Neural cell (in vitro differentiated cells): ENCODE results near the gene B4GALT2.

Experiments used
- CTCF ChIP-seq: fragments of 450-650 bp; IDR thresholded peaks from 2 replicates; pipeline ENCODE4 v1.5.1; 2014; ENCODE audit warnings: antibody characterized with exemption, mild to moderate bottlenecking, moderate library complexity; ENCODE audit not compliant: poor library complexity, severe bottlenecking
- EP300 ChIP-seq: fragments of 450-650 bp; conservative IDR thresholded peaks from 2 replicates; pipeline ENCODE4 v1.6.1; 2014; ENCODE audit warnings: antibody characterized with exemption, mild to moderate bottlenecking, moderate library complexity; ENCODE audit not compliant: poor library complexity, severe bottlenecking
- EZH2 ChIP-seq: fragments of 200-600, 300-800 bp; shearing (Covaris generic), sonication (generic); IDR thresholded peaks from 2 replicates; pipeline ENCODE4 v1.6.1; 2014; ENCODE audit warnings: antibody characterized with exemption, low read length, borderline replicate concordance, mild to moderate bottlenecking; ENCODE audit not compliant: insufficient read depth, poor library complexity, severe bottlenecking
- MXI1 ChIP-seq: fragments of 450-650 bp; conservative IDR thresholded peaks from 2 replicates; pipeline ENCODE4 v1.6.1; 2014; ENCODE audit warnings: antibody characterized with exemption, mild to moderate bottlenecking; ENCODE audit not compliant: poor library complexity, severe bottlenecking
- POLR2AphosphoS5 ChIP-seq: IDR thresholded peaks from 2 replicates; pipeline ENCODE4 v1.6.1; 2012
- REST ChIP-seq: IDR thresholded peaks from 2 replicates; pipeline ENCODE4 v1.6.1; 2012; ENCODE audit warnings: borderline replicate concordance
- SMC3 ChIP-seq: fragments of 450-650 bp; conservative IDR thresholded peaks from 2 replicates; pipeline ENCODE4 v1.6.1; 2014; ENCODE audit warnings: antibody characterized with exemption, mild to moderate bottlenecking, moderate library complexity; ENCODE audit not compliant: poor library complexity
- TAF1 ChIP-seq: IDR thresholded peaks from 2 replicates; pipeline ENCODE4 v1.6.1; 2012; ENCODE audit warnings: low read depth

- TF ChIP-seq CTCF (no peak), SMC3 (no peak), EZH2 (no peak), MXI1 (no peak), POLR2AphosphoS5 (no peak), TAF1 (no peak), EP300 (no peak), REST (no peak)
Observed at GRCh38 chr1:44015206-44015605, 36.2 kb downstream of the B4GALT2 start.
